GM21423 (cell line): ENCODE results near the gene CAMTA1.

Experiments
- ATAC-seq: cut with Tn5 transposase; IDR thresholded peaks from one replicate; pipeline ENCODE4 v1.9.1; 2021; ENCODE audit warnings: mild to moderate bottlenecking, moderate library complexity; ENCODE audit not compliant: unreplicated experiment

CAMTA1 gene

GRCh38 chr1:7292036-7292681 lies 506.9 kb downstream of the CAMTA1 start:
- no peak for ATAC-seq

DNA sequence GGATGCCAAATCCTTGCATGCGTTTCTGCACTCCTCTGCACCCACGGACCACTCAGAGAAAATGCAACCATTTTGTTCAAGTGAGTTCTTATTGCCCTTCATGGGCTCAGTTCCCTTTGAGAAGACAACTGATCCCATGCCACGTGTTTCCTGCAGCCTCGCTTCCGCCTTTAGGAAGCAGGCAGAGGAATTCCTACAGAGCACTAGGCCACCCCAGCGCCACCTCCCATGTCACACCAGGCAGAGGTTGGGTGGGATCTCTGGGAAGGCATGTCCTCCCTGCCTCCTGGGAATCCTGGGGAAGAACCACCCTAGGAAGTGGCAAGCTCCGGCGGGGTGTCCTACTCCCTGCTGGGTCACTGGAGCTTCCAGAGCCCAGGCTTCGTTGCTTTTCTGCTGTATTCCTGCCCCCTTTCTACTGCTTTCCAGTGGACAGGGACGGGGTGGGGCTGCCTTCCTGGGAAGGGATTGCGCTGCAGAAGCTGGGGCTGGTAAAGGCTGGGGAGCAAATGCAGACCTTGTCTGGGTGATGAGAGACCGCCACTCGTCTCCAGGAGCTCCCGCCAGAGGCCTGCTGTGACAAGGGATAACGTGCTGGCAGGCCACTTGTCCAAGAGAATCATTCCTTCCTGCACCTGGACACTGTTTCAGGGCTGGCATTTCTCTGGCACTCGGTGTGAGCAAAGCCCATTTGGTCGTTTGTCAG lies 507.6 kb downstream of the CAMTA1 start:
- ATAC-seq: no peak

GRCh38 chr1:7293702-7294629 lies 508.7 kb downstream of the CAMTA1 start:
- no peak for ATAC-seq

DNA sequence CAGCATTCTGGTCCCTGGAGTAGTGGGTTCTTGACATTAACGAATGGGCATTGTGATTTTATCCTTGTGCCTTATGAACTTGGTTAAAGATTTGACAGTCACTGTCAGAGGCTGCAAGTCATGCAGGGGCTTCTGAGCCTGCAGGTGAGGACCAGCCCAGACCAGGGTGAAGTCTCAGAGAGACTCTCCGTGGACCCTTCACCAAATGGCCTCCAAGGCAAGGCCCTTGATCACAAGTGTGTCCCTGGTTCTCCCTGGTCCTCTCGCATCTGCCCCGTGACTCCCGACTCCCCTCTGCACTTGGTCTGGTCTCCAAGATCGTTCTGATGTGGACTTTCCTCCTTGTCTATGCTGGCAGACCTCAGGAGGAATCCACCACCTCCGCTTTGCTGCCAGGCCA lies 509.4 kb downstream of the CAMTA1 start:
- ATAC-seq: no peak

DNA sequence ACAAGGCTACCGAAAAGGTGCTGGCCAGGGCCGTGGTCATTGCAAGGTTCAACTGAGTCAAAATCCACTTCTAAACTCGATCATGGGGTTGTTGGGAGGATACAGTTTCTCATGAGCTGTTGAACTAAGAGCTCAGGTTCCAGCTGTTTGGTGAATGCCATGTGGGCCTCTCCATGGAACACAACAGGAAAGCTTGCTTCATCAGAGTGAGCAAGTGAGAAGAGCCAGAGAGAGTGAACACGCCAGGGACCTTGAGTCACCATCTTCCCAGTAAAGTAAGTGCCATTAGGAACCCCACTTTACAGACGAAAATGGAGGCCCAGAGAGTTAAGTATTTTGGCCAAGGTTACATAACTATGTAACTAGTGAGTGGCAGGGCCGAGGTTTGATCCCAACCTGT lies 510.7 kb downstream of the CAMTA1 start:
- ATAC-seq: no peak

GRCh38 chr1:7296968-7297367 lies 511.7 kb downstream of the CAMTA1 start:
- no peak for ATAC-seq

GRCh38 chr1:7298145-7298544 lies 512.9 kb downstream of the CAMTA1 start:
- no peak for ATAC-seq

GRCh38 chr1:7298749-7299151 lies 513.5 kb downstream of the CAMTA1 start:
- ATAC-seq: no peak

DNA sequence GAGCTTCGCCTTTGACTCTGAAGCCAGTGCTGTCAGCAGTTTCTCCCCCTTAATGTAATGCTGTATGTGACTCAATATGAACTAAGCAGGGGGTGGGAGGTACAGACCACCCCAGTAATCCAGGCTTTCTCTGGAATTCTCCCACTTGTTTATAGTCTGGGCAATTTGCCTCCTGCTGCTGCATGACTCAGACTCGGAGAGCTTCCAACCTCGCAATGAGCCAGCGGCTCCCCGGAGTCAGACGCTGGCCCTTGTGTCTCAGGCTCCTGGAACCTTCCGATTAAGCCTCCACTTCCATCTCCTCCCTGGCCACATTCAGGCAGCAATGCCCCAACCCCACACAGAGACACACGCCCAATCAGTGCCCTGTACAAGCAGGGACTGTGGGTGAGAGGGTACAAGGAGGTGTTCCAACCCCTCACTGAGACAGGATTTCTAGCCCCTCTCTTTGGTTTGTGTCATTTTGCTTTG lies 514.1 kb downstream of the CAMTA1 start:
- ATAC-seq: no peak

DNA sequence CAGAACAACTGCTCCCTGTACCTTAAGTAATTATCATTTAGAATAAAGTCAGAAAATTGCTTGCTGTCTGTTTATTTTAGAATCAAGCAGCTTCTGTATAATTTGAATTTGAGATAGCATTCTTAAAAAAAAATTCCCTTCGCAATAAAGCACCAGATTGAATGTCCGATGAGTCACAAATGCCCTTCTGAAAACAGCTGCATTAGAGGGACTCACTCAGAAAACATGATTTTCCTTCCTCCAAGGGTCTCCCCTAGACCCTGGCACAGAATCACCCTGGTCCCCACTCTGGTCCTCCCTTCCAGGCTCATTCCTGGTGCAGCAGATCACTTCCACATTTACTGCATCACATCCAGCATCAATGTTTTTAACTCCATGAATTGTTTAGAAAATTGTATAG lies 514.7 kb downstream of the CAMTA1 start:
- no peak for ATAC-seq

GRCh38 chr1:7300893-7301663 lies 515.8 kb downstream of the CAMTA1 start:
- ATAC-seq: no peak

GRCh38 chr1:7301664-7301981 lies 516.4 kb downstream of the CAMTA1 start:
- ATAC-seq: no peak

DNA sequence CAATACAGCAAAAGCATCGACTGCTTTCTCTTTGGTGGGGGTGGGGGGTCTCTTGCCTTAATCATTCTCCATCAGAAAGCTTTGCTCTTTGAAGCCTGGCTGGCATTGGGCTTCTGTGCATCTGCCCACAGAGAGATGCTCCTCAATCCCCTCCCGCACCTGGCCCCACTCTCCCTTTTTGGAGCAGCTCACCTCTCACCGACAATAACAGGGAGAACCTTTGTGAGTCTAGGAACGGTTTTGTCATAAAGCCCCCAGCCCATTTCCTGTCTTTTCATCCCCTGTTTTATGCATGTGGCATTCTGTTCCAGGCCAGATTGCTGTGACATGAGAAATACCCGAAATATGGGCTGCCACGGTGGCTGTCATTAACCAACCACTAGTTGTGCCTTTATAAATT lies 516.9 kb downstream of the CAMTA1 start:
- no peak for ATAC-seq

DNA sequence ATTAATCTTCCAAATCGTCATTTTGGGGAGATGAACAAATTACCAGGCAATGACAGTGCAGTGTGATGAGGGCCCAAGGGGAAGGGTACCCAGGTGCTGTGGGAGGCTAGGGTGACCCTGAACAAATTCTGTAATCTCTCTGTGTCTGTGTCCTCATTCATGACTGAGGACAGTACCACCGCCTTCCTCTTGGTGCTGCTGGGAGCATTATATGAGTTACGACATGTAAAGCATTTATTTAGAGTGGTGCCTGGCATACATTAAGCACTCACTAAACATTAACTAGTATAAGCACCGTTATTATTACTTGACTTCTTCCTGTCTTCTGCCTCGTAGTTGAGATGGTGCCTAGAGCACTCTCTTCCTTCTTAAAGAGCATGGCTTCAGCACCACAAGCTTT lies 517.6 kb downstream of the CAMTA1 start:
- no peak for ATAC-seq

DNA sequence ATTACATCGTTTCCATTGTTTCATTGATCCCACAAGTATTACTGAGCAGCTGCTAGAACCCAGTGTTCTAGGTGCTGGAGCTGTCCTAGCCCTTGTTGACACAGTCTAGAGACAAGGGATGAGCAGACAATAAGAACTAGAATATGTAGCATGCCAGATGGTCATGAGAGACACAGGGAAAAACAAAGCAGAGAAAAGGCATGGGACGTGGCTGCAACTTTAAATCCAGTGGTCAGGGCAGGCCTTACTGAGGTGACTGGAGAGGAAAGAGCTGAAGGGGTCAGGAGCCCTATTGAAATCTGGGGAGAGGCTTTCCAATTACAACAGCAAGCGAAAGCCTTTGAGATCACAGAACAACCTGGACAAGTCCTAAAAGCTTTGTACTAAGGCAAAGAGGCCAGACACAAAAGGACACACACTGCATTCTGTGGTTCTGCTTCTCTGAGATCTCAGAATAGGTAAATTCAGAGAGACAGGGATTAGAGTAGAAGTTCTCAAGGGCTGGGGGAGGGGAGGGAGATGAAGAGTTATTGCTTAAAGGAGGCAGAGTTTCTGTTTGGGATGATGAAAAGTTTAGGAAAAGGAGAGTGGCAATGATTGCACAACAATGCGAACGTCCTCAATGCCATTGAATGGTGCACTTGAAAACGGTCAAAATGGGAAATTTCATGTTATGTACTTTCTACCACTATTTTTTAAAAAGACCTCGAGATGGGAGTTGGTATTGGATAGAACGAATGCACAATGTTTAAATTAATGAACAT lies 518.5 kb downstream of the CAMTA1 start:
- no peak for ATAC-seq

DNA sequence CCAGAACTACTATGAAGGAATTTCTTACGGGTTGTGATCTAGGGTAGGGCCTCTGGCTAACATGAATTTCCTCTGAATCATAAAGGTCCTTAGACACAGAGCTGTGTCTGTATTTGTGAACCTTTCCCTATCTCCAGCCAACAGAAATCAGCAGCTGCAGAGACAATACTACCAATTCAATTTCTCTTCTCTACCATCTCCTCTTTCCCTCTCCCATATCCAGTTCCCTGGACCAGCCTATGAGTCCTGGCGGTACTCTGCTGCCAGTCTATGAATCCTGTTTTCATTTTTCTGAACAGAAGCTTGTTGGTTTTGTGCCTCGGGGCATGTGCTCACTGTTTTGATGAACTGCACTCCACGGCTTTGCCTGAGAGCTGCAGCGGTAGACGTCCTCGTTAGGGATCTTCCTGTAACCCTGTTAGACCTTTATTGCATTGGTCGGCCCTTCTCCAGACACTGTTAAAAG lies 527.9 kb downstream of the CAMTA1 start:
- ATAC-seq: no peak

DNA sequence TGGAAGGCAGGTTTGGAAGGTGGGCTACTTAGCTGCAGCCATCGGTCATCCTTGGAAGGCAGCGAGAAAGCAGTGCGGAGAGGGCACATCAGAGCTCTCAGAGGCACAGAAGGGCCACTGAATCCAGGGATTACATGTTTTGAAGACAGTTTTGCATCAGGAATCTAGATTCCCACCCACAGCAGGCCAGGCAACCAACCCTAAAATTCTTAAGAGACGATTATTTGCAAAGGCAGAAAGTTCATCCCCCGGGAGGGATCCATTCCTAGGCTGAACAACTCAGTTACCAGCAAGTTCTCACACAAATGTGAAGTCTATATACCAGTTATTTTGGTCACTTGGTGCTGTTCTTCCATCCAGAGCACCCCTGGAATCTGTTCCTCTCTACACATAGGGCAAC lies 528.6 kb downstream of the CAMTA1 start:
- ATAC-seq: no peak

DNA sequence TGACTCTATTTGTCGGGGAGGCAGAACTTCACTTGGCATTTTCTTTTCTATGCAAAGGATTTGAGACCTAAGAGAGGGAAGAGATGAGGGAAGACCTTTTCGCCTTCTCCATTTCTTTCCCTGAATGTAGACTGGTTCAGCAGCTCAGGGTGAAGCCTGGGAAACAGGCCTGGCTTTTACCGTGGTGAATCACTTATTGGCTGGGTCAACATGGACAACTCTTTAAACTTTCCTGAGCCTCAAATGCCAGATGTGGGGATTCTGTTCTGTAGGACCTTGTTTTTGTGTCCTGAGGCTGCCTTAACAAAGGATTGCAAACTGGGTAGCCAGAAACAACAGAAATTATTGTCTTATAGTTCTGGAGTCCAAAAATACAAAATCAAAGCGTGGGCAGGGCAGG lies 530.1 kb downstream of the CAMTA1 start:
- ATAC-seq: no peak

GRCh38 chr1:7315946-7316345 lies 530.7 kb downstream of the CAMTA1 start:
- ATAC-seq: no peak

DNA sequence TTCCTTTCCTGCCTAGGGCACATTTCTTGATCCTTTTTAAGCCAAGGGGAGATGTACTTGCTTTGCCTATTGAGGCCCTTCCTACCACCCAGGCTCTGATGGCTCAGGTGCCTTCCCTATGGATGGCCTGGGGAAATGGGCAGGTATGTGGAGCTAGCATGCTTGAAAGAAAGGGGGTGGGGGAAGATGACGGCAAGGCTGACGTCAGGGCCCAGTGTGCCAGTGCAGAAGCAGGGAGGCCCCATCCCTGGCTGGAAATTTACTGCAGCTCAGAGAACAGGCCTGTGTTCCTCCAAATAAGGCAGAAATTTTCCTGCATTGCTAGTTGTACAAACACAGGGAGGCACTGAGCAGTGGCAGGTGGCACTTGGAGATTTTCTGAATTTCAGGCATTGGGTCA lies 532.6 kb downstream of the CAMTA1 start:
- no peak for ATAC-seq
